Osteocyte (in vitro differentiated cells): ENCODE measurements around the gene GALNT17. TPM values are rescaled to one million over a fixed set of nuclear protein-coding genes. Genes with fewer than 3 reads are reported as not detected.

ENCODE experiments used
- DNase-seq: peaks from one replicate; pipeline ENCODE4 v3.0.0; 2021; ENCODE audit warnings: mixed read lengths; ENCODE audit not compliant: unreplicated experiment; ENCODE audit errors: extremely low spot score
- H3K27ac Mint-ChIP-seq: one replicate; pipeline ENCODE4 v1.8.0; 2021; ENCODE audit warnings: mild to moderate bottlenecking, mixed read lengths; ENCODE audit not compliant: unreplicated experiment
- H3K27me3 Mint-ChIP-seq: one replicate; pipeline ENCODE4 v1.8.0; 2021; ENCODE audit warnings: mixed read lengths; ENCODE audit not compliant: unreplicated experiment
- H3K36me3 Mint-ChIP-seq: one replicate; pipeline ENCODE4 v1.8.0; 2021; ENCODE audit warnings: mixed read lengths; ENCODE audit not compliant: unreplicated experiment
- H3K4me1 Mint-ChIP-seq: one replicate; pipeline ENCODE4 v1.8.0; 2021; ENCODE audit warnings: mixed read lengths; ENCODE audit not compliant: unreplicated experiment
- H3K4me3 Mint-ChIP-seq: one replicate; pipeline ENCODE4 v1.8.0; 2021; ENCODE audit warnings: mild to moderate bottlenecking, moderate library complexity, mixed read lengths; ENCODE audit not compliant: unreplicated experiment
- H3K9me3 Mint-ChIP-seq: one replicate; pipeline ENCODE4 v1.8.0; 2021; ENCODE audit warnings: mixed read lengths; ENCODE audit not compliant: unreplicated experiment
- total RNA-seq: library from RNA; stranded (reverse); gene quantifications from 2 replicates; pipeline ENCODE4 v1.2.1, GENCODE V29; 2021
- TF ChIP-seq, protein P1 (sequence below): fragments of 200-600 bp; sonication (generic); IDR thresholded peaks from 2 replicates; pipeline ENCODE4 v1.5.0; 2021; ENCODE audit warnings: antibody characterized with exemption, mild to moderate bottlenecking, moderate library complexity

The GALNT17 gene
- total RNA-seq, 1 donor from 2014 or later, result 1.4 TPM

DNA sequence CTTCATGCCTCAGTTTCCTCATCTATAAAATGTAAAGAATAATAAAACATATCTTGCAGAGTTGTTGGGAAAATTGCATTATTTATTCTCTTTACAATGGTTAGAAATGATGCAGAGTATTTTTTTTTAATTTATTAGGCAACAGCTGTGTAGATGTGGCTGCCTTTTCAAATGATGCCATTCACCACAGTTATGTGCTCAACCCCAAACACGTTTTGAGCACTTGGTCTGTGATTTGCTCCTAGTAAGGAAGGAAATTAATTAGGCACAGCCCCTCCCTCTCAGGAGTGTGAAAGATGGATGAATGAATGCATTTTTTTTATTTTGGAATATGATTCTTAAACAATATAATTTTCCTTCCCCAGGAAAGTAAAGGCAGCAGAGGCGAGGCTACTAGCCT is 575.1 kb downstream of the GALNT17 start:
- DNase-seq, result no peak
- Mint-ChIP-seq H3K4me1 (no peaks in the 10 kb centered on the region), H3K36me3 (no peaks in the 10 kb centered on the region), H3K27me3 (peaks cover 21% of the 10 kb centered on the region), H3K9me3 (peaks cover 9% of the 10 kb centered on the region), H3K27ac (no peak overlapping the region), H3K4me3 (no peak overlapping the region)
- TF ChIP-seq, protein P1, sequence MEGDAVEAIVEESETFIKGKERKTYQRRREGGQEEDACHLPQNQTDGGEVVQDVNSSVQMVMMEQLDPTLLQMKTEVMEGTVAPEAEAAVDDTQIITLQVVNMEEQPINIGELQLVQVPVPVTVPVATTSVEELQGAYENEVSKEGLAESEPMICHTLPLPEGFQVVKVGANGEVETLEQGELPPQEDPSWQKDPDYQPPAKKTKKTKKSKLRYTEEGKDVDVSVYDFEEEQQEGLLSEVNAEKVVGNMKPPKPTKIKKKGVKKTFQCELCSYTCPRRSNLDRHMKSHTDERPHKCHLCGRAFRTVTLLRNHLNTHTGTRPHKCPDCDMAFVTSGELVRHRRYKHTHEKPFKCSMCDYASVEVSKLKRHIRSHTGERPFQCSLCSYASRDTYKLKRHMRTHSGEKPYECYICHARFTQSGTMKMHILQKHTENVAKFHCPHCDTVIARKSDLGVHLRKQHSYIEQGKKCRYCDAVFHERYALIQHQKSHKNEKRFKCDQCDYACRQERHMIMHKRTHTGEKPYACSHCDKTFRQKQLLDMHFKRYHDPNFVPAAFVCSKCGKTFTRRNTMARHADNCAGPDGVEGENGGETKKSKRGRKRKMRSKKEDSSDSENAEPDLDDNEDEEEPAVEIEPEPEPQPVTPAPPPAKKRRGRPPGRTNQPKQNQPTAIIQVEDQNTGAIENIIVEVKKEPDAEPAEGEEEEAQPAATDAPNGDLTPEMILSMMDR, result no peak

DNA sequence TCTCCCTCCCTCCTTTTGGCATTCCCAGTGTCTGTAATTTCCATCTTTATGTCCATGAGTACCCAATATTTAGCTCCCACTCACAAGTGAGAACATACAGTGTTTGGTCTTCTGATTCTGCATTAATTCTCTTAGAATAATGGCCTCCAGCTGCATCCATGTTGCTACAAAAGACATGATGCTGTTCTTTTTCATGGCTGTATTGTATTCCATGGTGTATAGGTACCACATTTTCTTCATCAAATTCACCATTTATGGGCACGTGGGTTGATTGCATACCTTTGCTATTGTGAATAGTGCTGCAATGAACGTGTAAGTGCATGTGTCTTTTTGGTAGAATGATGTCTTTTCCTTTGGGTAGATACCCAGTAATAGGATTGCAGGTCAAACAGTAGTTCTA is 576.8 kb downstream of the GALNT17 start:
- Mint-ChIP-seq H3K27me3 (peaks cover 15% of the 10 kb centered on the region), H3K4me3 (no peak overlapping the region), H3K9me3 (peaks cover 6% of the 10 kb centered on the region), H3K27ac (no peak overlapping the region), H3K36me3 (no peaks in the 10 kb centered on the region), H3K4me1 (no peaks in the 10 kb centered on the region)
- DNase-seq, result no peak
- TF ChIP-seq, protein P1, result no peak

DNA sequence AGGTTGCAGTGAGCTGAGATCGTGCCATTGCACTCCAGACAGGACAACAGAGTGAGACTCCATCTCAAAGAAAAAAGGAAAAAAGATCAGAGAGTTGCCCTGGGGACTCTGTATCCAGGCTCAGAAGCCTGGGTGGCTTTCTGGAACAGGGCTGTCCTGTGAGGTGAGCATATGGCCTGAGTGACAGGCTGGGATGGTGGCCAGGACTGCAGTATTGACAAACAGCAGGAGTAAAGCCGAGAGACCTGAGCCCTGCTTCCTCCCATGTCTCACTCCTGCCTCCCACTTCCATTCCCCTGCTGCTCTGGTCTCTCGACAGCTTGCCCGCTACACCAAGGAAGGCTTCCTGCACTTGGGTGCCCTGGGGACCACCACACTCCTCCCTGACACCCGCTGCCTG is 578.5 kb downstream of the GALNT17 start:
- no peak overlapping the region for H3K27ac Mint-ChIP-seq
- no peaks in the 10 kb centered on the region for H3K4me1 Mint-ChIP-seq
- H3K4me3 Mint-ChIP-seq, result no peak overlapping the region
- DNase-seq, result no peak
- H3K27me3 Mint-ChIP-seq, result peaks cover 8% of the 10 kb centered on the region
- TF ChIP-seq, protein P1, result no peak
- H3K36me3 Mint-ChIP-seq, result no peaks in the 10 kb centered on the region
- peaks cover 6% of the 10 kb centered on the region for H3K9me3 Mint-ChIP-seq

DNA sequence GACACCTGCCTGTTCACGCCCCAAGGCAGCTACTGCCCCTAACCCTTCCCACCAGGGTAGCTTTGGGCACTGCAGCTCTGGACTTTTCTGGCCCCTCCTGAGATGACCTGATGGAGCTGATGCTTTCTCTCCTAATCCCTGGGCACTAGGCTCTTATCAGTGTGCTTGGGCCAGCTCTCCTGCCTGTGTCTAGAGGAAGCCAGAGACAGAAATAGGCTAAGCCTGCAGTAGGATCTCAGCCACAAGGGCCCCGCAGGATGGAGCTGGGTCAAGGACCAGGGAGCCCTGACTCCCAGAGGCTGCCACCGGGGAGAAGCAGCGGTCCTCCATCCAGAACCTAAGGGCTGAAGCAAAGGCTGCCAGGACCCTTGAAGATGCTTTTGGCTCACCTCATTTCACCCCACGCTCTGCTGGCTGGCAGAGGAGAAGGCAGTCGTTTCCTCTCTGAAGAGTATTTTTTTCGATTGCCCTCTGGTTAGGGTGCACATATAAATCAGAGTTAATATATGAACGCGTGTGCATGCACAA is 580.8 kb downstream of the GALNT17 start:
- Mint-ChIP-seq H3K27ac (no peak overlapping the region), H3K27me3 (peaks cover 5% of the 10 kb centered on the region), H3K4me3 (no peak overlapping the region), H3K4me1 (peaks cover 4% of the 10 kb centered on the region), H3K36me3 (no peaks in the 10 kb centered on the region), H3K9me3 (peaks cover 6% of the 10 kb centered on the region)
- no peak for DNase-seq
- TF ChIP-seq, protein P1, result no peak

DNA sequence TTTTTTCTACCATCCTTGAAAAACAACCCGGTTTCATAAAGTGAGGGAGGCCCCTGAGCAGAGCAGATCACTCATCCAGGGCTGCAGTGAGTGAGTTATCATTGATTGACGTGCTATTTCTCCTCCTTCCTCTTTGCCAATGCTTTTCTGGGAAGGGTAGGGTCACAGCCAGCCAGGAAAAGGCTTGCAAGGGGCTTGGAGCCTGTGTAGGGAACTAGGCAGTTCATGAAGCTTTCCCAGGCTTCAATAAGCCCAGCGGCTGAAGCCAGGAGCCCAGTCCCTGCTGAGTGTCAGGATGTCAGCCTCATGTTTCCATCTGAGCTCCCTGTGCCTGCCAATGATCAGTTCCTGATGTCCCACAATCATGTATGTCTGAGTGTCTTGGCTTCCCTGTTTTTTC is 584.7 kb downstream of the GALNT17 start:
- H3K27ac Mint-ChIP-seq, result no peak overlapping the region
- H3K27me3 Mint-ChIP-seq, result peaks cover under 1% of the 10 kb centered on the region
- H3K36me3 Mint-ChIP-seq, result no peaks in the 10 kb centered on the region
- TF ChIP-seq, protein P1, result no peak
- DNase-seq, result no peak
- H3K4me3 Mint-ChIP-seq, result no peak overlapping the region
- H3K9me3 Mint-ChIP-seq, result peaks cover 4% of the 10 kb centered on the region
- peaks cover 4% of the 10 kb centered on the region for H3K4me1 Mint-ChIP-seq
